Measurements from ENCODE around the gene MACROD2. TPM values are rescaled to one million over a fixed set of nuclear protein-coding genes. Genes with fewer than 3 reads are reported as not detected.

Gene MACROD2
- polyA plus RNA-seq, 2 of the 4 experiments (the other 2 are of a cell fraction) = 0.96 to 1.3 TPM

GRCh38 chr20:16051968-16052367, 2056.7 kb downstream of the MACROD2 start:
- DNase-seq (ENCODE audit: low read depth in 1 of 2, low spot score in 1 of 2) = no peak
- ATAC-seq = no peak
- CTCF ChIA-PET = interaction anchor here (1.2 kb wide), 1 partner anchor 13 kb away, joined by 3 read pairs; no protein-coding TSS in a partner anchor
- H3K4me1 ChIP-seq = no peaks in the 10 kb centered on the region
- H3K4me3 ChIP-seq = no peak overlapping the region
- no peak overlapping the region for H3K4me2 ChIP-seq
- WGBS (ENCODE audit: missing lambda C conversion rate) = 41% methylated on average over 1 of the region's 1 CpG
- no peak overlapping the region for H3K27ac ChIP-seq
- POLR2A ChIA-PET = no interaction called here
- FAIRE-seq = no peak
- no peaks in the 10 kb centered on the region for H3K9me3 ChIP-seq
- TF ChIP-seq MAFK (IDR thresholded peaks at IDR 0.05; ENCODE audit: partially characterized antibody) (peak; percentile 74), EHMT2 (IDR thresholded peaks at IDR 0.05; ENCODE audit: low read depth) (no peak), NFE2L2 (conservative IDR thresholded peaks at IDR 0.05; ENCODE audit: low read length) (peak; percentile 30; the same call in 1 of the 2 replicates), POLR2AphosphoS2 (conservative IDR thresholded peaks at IDR 0.05; ENCODE audit: low read length) (no peak)

- Histone ChIP-seq H3K4me3 (no peak overlapping the region), H3K4me1 (no peaks in the 10 kb centered on the region), H3K9me3 (no peaks in the 10 kb centered on the region), H3K4me2 (no peak overlapping the region), H3K27ac (no peak overlapping the region)
- FAIRE-seq = no peak
- ATAC-seq = no peak
- 70% methylated on average over 4 of the region's 4 CpGs for WGBS (ENCODE audit: missing lambda C conversion rate)
- ChIA-PET CTCF (interaction anchor here (1.2 kb wide), 1 partner anchor 13 kb away, joined by 3 read pairs; no protein-coding TSS in a partner anchor), POLR2A (no interaction called here)
- no peak for TF ChIP-seq RCOR1 (IDR thresholded peaks at IDR 0.05; ENCODE audit: low read depth, low read length)
- no peak for DNase-seq (ENCODE audit: low read depth in 1 of 2, low spot score in 1 of 2)
Measured at GRCh38 chr20:16052456-16052855, 2057.1 kb downstream of the MACROD2 start.

- TF ChIP-seq HDAC2 (IDR thresholded peaks at IDR 0.05) (no peak), RNF2 (IDR thresholded peaks at IDR 0.05; ENCODE audit: borderline replicate concordance, low read depth) (no peak), HOXA7 (CRISPR knock-in tag; IDR thresholded peaks at IDR 0.05) (no peak), HOXB13 (CRISPR knock-in tag; IDR thresholded peaks at IDR 0.05; ENCODE audit: low read depth) (no peak), RFX5 (IDR thresholded peaks at IDR 0.05) (no peak), MAX (IDR thresholded peaks at IDR 0.05) (no peak), MYC (IDR thresholded peaks at IDR 0.05; ENCODE audit: borderline replicate concordance, low read length) (no peak)
- 33% methylated on average over 3 of the region's 3 CpGs for WGBS (ENCODE audit: missing lambda C conversion rate)
- Histone ChIP-seq H3K4me1 (no peaks in the 10 kb centered on the region), H3K9me3 (no peaks in the 10 kb centered on the region), H3K27ac (no peak overlapping the region), H3K4me2 (no peak overlapping the region), H3K4me3 (no peak overlapping the region)
- ATAC-seq (no peak), FAIRE-seq (no peak), DNase-seq (ENCODE audit: low read depth in 1 of 2, low spot score in 1 of 2) (no peak)
- ChIA-PET CTCF (no interaction called here), POLR2A (no interaction called here)
Measured at GRCh38 chr20:16054985-16055384, 2059.7 kb downstream of the MACROD2 start.

- no peak for ATAC-seq
- ChIA-PET CTCF (no interaction called here), POLR2A (no interaction called here)
- no peak for DNase-seq (ENCODE audit: low read depth in 1 of 2, low spot score in 1 of 2)
- FAIRE-seq = peak; percentile 82
- Histone ChIP-seq H3K27ac (no peak overlapping the region), H3K9me3 (no peaks in the 10 kb centered on the region), H3K4me2 (no peak overlapping the region), H3K4me1 (no peaks in the 10 kb centered on the region), H3K4me3 (no peak overlapping the region)
- TF ChIP-seq ATOH8 (CRISPR knock-in tag; IDR thresholded peaks at IDR 0.05; ENCODE audit: low read depth) = no peak
- TF ChIP-seq ELK1 (IDR thresholded peaks at IDR 0.05; ENCODE audit: low read depth, low read length) = no peak
- TF ChIP-seq HES2 (IDR thresholded peaks at IDR 0.05) = no peak
- no peak for TF ChIP-seq JUNB (IDR thresholded peaks at IDR 0.05)
- no peak for TF ChIP-seq ZFP36 (IDR thresholded peaks at IDR 0.05; ENCODE audit: borderline replicate concordance, partially characterized antibody)
- 12% methylated on average over 3 of the region's 3 CpGs for WGBS (ENCODE audit: missing lambda C conversion rate)
Measured at GRCh38 chr20:16057651-16058050, 2062.3 kb downstream of the MACROD2 start.

All from A549 (cell line).